SK-N-SH (cell line): ENCODE results near the gene TMEM214. TPM values are rescaled to one million over a fixed set of nuclear protein-coding genes. Genes with fewer than 3 reads are reported as not detected.

Source experiments
- CHD2 ChIP-seq: fragments of 150-350 bp; IDR thresholded peaks from 2 replicates; pipeline ENCODE4 v1.6.1; 2018; ENCODE audit warnings: low read length; ENCODE audit not compliant: partially characterized antibody
- EZH2phosphoT487 ChIP-seq: fragments of 200-600 bp; sonication (generic); IDR thresholded peaks from 2 replicates; pipeline ENCODE4 v1.6.1; 2017; ENCODE audit warnings: low read depth, mixed run types, mild to moderate bottlenecking, antibody characterized with exemption, moderate library complexity, borderline replicate concordance
- FOXJ3 ChIP-seq: sonication (generic); formaldehyde crosslinking; IDR thresholded peaks from 2 replicates; pipeline ENCODE4 v1.5.1; 2020; ENCODE audit warnings: mild to moderate bottlenecking, missing genetic modification reagents
- FOXM1 ChIP-seq: IDR thresholded peaks from 2 replicates; pipeline ENCODE4 v1.4.0; 2012; ENCODE audit warnings: low read depth, mild to moderate bottlenecking
- GABPA ChIP-seq: IDR thresholded peaks from 2 replicates; pipeline ENCODE4 v1.4.0; 2012; ENCODE audit warnings: low read depth, mild to moderate bottlenecking
- JUND ChIP-seq: IDR thresholded peaks from 2 replicates; pipeline ENCODE4 v1.4.0; 2012
- MEF2A ChIP-seq: IDR thresholded peaks from 2 replicates; pipeline ENCODE4 v1.4.0; 2012; ENCODE audit warnings: low read depth, borderline replicate concordance
- MXI1 ChIP-seq: IDR thresholded peaks from 2 replicates; pipeline ENCODE4 v1.6.1; 2012; ENCODE audit warnings: mild to moderate bottlenecking, low read depth, low read length, improper control_type of control experiment
- NRF1 ChIP-seq: IDR thresholded peaks from 2 replicates; pipeline ENCODE4 v1.6.1; 2012; ENCODE audit warnings: low read depth, mild to moderate bottlenecking, low read length
- RAD21 ChIP-seq: IDR thresholded peaks from 2 replicates; pipeline ENCODE4 v1.6.1; 2012; ENCODE audit warnings: mild to moderate bottlenecking, low read length
- RCOR1 ChIP-seq: fragments of 150-350 bp; IDR thresholded peaks from 2 replicates; pipeline ENCODE4 v1.6.1; 2017; ENCODE audit warnings: antibody characterized with exemption, low read length
- RFX5 ChIP-seq: IDR thresholded peaks from 2 replicates; pipeline ENCODE4 v1.6.1; 2012; ENCODE audit warnings: mild to moderate bottlenecking, improper control_type of control experiment, low read length
- RXRA ChIP-seq: IDR thresholded peaks from 2 replicates; pipeline ENCODE4 v1.4.0; 2012; ENCODE audit warnings: low read depth, mild to moderate bottlenecking, borderline replicate concordance
- SMC3 ChIP-seq: IDR thresholded peaks from 2 replicates; pipeline ENCODE4 v1.6.1; 2012; ENCODE audit warnings: low read depth, low read length, improper control_type of control experiment
- TCF12 ChIP-seq: IDR thresholded peaks from 2 replicates; pipeline ENCODE4 v1.4.0; 2012
- YY1 ChIP-seq: IDR thresholded peaks from 2 replicates; pipeline ENCODE4 v1.4.0; 2012; ENCODE audit warnings: low read depth, mild to moderate bottlenecking
- polyA plus RNA-seq, 3 experiments: library from polyadenylated mRNA; depleted of rRNA; stranded (reverse); fragments of >200 nt; gene quantifications; 2 replicates each; pipeline ENCODE4 v1.2.3, GENCODE V29; 2012
- TF ChIP-seq, protein P1 (sequence below): IDR thresholded peaks from 2 replicates; pipeline ENCODE4 v1.4.0; 2012; ENCODE audit warnings: low read depth, borderline replicate concordance
- TF ChIP-seq, protein P2 (sequence below): fragments of 150-350 bp; IDR thresholded peaks from 2 replicates; pipeline ENCODE4 v1.6.1; 2016; ENCODE audit warnings: mild to moderate bottlenecking, low read depth, low read length
- TF ChIP-seq, protein P3 (sequence below): IDR thresholded peaks from 2 replicates; pipeline ENCODE4; 2012
- TF ChIP-seq, protein P4 (sequence below): IDR thresholded peaks from 2 replicates; pipeline ENCODE4 v1.4.0; 2012; ENCODE audit warnings: low read depth
- TF ChIP-seq, protein P5 (sequence below): fragments of 150-350 bp; IDR thresholded peaks from 2 replicates; pipeline ENCODE4 v1.6.1; 2017; ENCODE audit warnings: antibody characterized with exemption, low read length, low read depth, borderline replicate concordance

TMEM214 gene
- polyA plus RNA-seq, 1 of the 3 experiments (the other 2 are of a cell fraction) = 69.4 TPM

DNA sequence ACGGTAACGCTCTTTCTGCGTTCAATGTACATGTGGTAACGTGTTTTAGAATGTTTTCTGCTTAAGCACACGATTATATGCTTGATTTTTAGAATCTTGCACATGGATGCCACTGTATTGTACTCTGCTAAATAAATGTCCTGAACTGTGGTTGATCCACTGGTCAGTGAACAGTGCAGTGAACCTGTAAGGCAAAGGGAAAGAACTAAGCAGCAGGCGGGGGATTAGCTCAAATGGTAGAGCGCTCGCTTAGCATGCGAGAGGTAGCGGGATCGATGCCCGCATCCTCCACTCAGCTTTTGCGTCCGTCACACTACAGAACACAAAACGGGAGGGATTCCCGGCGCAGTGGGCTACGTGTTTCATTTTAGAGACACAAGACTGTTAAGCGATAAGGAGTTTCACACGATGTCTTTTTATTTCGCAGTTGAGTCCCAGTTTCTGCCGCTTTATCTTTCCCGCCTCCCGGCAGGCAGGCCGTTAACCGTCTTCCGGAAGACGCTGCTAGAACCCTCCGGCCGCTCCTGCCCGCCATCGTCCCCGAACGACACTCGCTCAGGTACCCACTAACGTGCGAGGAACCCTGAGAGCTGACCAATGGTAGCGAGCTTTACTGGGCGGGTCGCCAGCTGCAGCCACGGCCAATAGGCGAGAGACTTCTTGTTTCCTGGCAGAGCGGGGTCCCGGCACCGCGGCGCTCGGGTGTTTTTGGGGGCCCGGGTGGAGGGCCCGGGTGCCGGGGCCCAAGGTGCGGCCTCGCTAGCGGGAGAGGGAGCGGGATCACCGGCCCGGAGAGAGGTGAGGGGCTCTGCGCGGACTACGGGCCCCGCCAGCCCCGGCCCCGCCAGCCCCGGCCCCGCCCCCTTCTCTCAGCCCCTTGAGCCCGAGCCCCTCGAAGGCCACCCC lies 18.5 kb downstream of the TMEM214 start, which contains the start of gene AGBL5 (continued):
- TF ChIP-seq RFX5 = peak; percentile 69
- TF ChIP-seq, protein P1, sequence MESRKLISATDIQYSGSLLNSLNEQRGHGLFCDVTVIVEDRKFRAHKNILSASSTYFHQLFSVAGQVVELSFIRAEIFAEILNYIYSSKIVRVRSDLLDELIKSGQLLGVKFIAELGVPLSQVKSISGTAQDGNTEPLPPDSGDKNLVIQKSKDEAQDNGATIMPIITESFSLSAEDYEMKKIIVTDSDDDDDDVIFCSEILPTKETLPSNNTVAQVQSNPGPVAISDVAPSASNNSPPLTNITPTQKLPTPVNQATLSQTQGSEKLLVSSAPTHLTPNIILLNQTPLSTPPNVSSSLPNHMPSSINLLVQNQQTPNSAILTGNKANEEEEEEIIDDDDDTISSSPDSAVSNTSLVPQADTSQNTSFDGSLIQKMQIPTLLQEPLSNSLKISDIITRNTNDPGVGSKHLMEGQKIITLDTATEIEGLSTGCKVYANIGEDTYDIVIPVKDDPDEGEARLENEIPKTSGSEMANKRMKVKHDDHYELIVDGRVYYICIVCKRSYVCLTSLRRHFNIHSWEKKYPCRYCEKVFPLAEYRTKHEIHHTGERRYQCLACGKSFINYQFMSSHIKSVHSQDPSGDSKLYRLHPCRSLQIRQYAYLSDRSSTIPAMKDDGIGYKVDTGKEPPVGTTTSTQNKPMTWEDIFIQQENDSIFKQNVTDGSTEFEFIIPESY = peak; percentile 54
- TF ChIP-seq RAD21 = no peak
- TF ChIP-seq, protein P2, sequence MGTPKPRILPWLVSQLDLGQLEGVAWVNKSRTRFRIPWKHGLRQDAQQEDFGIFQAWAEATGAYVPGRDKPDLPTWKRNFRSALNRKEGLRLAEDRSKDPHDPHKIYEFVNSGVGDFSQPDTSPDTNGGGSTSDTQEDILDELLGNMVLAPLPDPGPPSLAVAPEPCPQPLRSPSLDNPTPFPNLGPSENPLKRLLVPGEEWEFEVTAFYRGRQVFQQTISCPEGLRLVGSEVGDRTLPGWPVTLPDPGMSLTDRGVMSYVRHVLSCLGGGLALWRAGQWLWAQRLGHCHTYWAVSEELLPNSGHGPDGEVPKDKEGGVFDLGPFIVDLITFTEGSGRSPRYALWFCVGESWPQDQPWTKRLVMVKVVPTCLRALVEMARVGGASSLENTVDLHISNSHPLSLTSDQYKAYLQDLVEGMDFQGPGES = peak; percentile 63
- TF ChIP-seq, protein P3, sequence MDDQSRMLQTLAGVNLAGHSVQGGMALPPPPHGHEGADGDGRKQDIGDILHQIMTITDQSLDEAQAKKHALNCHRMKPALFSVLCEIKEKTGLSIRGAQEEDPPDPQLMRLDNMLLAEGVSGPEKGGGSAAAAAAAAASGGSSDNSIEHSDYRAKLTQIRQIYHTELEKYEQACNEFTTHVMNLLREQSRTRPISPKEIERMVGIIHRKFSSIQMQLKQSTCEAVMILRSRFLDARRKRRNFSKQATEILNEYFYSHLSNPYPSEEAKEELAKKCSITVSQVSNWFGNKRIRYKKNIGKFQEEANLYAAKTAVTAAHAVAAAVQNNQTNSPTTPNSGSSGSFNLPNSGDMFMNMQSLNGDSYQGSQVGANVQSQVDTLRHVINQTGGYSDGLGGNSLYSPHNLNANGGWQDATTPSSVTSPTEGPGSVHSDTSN = 0 out of 2 replicates have a peak, but pooled peaks have one; percentile 4
- TF ChIP-seq MEF2A = no peak
- peak; percentile 35 for TF ChIP-seq GABPA
- TF ChIP-seq YY1 = peak; percentile 65; the same call in 1 of the 2 replicates
- TF ChIP-seq SMC3 = no peak
- no peak for TF ChIP-seq EZH2phosphoT487
- peak; percentile 53 for TF ChIP-seq CHD2
- TF ChIP-seq TCF12 = peak; percentile 22; the same call in 1 of the 2 replicates
- 0 out of 2 replicates have a peak, but pooled peaks have one; percentile 14 for TF ChIP-seq RCOR1
- TF ChIP-seq, protein P4, sequence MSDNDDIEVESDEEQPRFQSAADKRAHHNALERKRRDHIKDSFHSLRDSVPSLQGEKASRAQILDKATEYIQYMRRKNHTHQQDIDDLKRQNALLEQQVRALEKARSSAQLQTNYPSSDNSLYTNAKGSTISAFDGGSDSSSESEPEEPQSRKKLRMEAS = peak; percentile 100
- TF ChIP-seq, protein P5, sequence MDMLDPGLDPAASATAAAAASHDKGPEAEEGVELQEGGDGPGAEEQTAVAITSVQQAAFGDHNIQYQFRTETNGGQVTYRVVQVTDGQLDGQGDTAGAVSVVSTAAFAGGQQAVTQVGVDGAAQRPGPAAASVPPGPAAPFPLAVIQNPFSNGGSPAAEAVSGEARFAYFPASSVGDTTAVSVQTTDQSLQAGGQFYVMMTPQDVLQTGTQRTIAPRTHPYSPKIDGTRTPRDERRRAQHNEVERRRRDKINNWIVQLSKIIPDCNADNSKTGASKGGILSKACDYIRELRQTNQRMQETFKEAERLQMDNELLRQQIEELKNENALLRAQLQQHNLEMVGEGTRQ = 0 out of 2 replicates have a peak, but pooled peaks have one; percentile 1
- TF ChIP-seq NRF1 = no peak
- no peak for TF ChIP-seq RXRA
- TF ChIP-seq FOXJ3 (CRISPR knock-in tag) = peak; percentile 62; the same call in 1 of the 2 replicates
- no peak; the same call in 1 of the 2 replicates for TF ChIP-seq JUND
- TF ChIP-seq FOXM1 = no peak; the same call in 1 of the 2 replicates
- peak; percentile 59; the same call in 1 of the 2 replicates for TF ChIP-seq MXI1
